HUES6 (cell line): ENCODE data around the gene TMC5.

Experiments
- H3K27ac ChIP-seq: 2 replicates; pipeline ENCODE4 v1.7.0; 2013; ENCODE audit warnings: low read depth, mild to moderate bottlenecking, low read length, inconsistent platforms
- H3K27me3 ChIP-seq: 2 replicates; pipeline ENCODE4 v1.6.1; 2013; ENCODE audit warnings: low read length; ENCODE audit not compliant: control insufficient read depth, insufficient read depth
- H3K36me3 ChIP-seq: 2 replicates; pipeline ENCODE4 v1.6.1; 2013; ENCODE audit warnings: low read length; ENCODE audit not compliant: control insufficient read depth, insufficient read depth
- H3K4me1 ChIP-seq: 2 replicates; pipeline ENCODE4 v1.6.1; 2013; ENCODE audit warnings: low read length; ENCODE audit not compliant: control insufficient read depth, insufficient read depth
- H3K4me3 ChIP-seq: 2 replicates; pipeline ENCODE4 v1.5.1; 2013; ENCODE audit warnings: low read depth, low read length
- H3K9ac ChIP-seq: one replicate; pipeline ENCODE4 v1.6.1; 2013; ENCODE audit warnings: mild to moderate bottlenecking, low read length
- H3K9me3 ChIP-seq: 2 replicates; pipeline ENCODE4 v1.6.1; 2013; ENCODE audit warnings: low read depth, low read length; ENCODE audit not compliant: control insufficient read depth, insufficient read depth

Gene TMC5

DNA sequence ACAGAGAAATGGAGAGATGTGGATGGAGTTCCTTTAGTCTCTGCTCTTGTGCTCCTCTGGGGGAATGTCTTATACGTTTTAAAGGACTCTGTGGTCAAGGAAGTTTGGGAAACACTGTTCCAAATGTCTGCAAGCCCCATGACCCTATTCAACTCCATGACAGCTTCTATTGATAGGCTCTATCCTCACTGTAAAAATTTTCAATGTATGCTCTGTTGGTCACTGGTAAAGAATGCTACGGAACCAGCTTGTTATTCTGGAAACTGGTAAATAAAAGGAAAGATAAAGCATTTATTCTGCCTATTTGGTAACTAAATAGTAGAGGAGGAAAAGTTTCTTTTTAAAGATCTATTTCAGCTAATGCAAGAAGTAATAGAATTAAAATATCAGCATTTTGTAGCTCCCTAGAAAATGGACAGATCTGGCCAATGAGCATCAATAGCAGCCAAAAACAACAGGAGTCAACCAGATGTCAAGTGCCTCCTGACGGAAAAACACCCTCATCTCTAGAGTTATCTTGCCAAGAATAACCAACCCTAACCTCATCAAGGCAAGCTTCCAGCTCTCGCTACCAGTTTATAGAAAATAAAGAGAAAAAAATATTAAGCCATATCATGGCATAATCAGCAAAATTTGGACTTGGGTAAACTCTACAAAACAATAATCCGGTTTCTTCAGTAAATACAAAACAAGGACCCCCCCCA lies 88.1 kb downstream of the TMC5 start:
- Histone ChIP-seq H3K4me3 (no peak overlapping the region), H3K36me3 (peaks cover 88% of the 10 kb centered on the region), H3K27ac (no peak overlapping the region), H3K27me3 (no peaks in the 10 kb centered on the region), H3K9ac (no peak overlapping the region), H3K4me1 (no peaks in the 10 kb centered on the region), H3K9me3 (no peaks in the 10 kb centered on the region)

DNA sequence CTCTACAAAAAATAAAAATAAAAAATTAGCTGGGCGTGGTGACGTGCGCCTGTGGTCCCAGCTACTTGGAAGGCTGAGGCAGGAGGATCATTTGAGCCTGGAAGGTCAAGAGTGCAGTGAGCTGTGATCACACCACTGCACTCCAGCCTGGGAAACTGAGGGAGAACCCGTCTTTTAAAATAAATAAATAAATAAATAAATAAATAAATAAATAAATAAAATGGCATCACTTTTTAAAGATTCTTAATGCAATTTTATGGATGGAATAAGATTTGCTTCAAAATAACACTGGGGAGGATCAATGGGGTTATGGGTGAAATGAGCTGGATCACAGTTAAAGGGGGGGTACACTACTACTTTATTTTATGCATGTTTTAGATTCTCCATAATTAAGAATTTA lies 89.3 kb downstream of the TMC5 start:
- no peaks in the 10 kb centered on the region for H3K4me1 ChIP-seq
- H3K4me3 ChIP-seq = no peak overlapping the region
- no peaks in the 10 kb centered on the region for H3K9me3 ChIP-seq
- H3K36me3 ChIP-seq = peaks cover 81% of the 10 kb centered on the region
- no peak overlapping the region for H3K9ac ChIP-seq
- H3K27me3 ChIP-seq = no peaks in the 10 kb centered on the region
- no peak overlapping the region for H3K27ac ChIP-seq

DNA sequence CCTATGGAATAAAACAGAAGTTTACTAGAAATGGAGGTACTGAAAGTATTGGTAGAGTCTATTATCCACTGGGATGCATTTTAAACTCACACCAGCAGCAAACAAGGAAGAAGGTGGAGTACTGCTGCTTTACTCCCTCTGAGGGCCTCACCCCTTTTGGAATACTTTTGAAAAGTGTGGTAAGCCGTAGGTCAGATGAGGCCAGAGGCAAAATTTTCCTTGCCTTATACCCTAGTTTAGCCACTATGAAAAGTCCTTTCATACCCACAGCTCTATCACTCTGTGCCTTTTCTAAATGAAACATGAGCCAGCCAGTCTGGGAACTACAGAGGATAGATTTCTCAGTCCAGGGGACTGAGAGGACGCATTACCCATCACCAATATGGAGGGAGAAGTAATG lies 90.2 kb downstream of the TMC5 start:
- H3K36me3 ChIP-seq = peaks cover 77% of the 10 kb centered on the region
- H3K4me1 ChIP-seq = no peaks in the 10 kb centered on the region
- no peak overlapping the region for H3K4me3 ChIP-seq
- H3K9ac ChIP-seq = no peak overlapping the region
- H3K27ac ChIP-seq = no peak overlapping the region
- no peaks in the 10 kb centered on the region for H3K9me3 ChIP-seq
- no peaks in the 10 kb centered on the region for H3K27me3 ChIP-seq

DNA sequence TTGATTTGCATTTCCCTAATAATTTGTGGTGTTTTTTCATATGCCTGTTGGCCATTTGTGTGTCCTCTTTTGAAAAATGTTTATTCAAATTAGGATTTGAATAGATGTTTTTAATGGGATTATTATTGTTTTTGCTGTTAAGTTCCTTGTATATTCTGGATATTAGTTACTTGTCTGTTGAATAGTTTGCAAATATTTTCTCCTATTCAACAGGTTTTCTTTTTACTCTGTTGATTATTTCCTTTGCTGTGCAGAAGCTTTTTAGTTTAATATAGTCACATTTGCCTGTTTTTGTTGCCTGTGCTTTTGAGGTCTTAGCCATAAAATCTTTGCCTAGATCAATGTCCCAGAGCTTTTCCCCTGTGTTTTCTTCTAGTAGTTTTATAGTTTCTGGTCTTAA lies 94.6 kb downstream of the TMC5 start:
- H3K27me3 ChIP-seq = no peaks in the 10 kb centered on the region
- no peak overlapping the region for H3K4me3 ChIP-seq
- no peak overlapping the region for H3K9ac ChIP-seq
- no peak overlapping the region for H3K27ac ChIP-seq
- peaks cover 71% of the 10 kb centered on the region for H3K36me3 ChIP-seq
- no peaks in the 10 kb centered on the region for H3K9me3 ChIP-seq
- H3K4me1 ChIP-seq = no peaks in the 10 kb centered on the region

DNA sequence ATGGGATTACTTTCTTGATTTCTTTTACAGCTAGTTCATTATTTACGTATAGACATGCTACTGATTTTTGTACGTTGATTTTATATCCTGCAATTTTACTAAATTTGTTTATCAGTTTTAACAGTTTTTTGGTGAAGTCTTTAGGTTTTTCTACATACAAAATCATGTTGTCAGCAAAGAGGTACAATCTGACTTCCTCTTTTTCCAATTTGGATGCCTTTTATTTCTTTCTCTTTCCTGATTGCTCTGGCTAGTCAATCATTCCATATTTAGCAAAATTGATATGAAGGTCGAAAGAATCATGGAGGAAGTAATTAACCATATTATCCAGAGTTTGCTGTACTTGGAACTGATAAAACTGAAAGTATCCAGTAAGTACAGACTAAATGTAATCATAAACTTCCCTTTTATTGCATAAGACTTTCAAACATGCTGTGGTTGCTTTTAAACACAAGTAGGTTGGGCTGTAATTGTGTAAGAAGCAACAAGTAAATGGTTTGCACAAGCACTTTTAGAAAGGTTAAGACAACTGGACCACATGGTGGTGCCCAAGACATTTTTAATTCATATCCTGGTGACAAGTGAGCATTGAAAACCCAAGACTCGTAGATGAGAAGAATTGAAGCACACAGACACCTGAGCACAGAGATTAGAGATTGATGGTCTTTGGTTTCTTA lies 95.8 kb downstream of the TMC5 start:
- no peak overlapping the region for H3K9ac ChIP-seq
- H3K27me3 ChIP-seq = no peaks in the 10 kb centered on the region
- no peak overlapping the region for H3K4me3 ChIP-seq
- no peak overlapping the region for H3K27ac ChIP-seq
- H3K9me3 ChIP-seq = no peaks in the 10 kb centered on the region
- peaks cover 64% of the 10 kb centered on the region for H3K36me3 ChIP-seq
- H3K4me1 ChIP-seq = no peaks in the 10 kb centered on the region

DNA sequence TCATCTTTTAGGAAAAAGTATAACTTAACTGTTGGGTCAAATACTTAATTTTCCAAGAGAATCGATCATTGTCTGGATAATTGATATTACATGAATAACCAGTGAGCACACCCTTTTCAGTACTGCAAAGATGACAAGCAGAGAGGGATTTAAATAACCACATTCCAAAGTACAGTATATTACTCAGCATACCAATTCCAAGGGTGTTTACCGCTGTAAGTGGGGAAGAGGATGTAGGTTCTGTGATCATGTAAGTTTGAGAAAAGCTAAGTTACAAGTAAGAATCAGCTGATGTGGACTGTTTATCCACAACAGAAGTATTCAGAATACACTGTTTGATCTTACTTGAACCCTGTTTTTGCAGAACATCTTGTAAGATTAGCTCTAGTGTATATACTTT lies 98.1 kb downstream of the TMC5 start:
- no peak overlapping the region for H3K27ac ChIP-seq
- H3K27me3 ChIP-seq = no peaks in the 10 kb centered on the region

DNA sequence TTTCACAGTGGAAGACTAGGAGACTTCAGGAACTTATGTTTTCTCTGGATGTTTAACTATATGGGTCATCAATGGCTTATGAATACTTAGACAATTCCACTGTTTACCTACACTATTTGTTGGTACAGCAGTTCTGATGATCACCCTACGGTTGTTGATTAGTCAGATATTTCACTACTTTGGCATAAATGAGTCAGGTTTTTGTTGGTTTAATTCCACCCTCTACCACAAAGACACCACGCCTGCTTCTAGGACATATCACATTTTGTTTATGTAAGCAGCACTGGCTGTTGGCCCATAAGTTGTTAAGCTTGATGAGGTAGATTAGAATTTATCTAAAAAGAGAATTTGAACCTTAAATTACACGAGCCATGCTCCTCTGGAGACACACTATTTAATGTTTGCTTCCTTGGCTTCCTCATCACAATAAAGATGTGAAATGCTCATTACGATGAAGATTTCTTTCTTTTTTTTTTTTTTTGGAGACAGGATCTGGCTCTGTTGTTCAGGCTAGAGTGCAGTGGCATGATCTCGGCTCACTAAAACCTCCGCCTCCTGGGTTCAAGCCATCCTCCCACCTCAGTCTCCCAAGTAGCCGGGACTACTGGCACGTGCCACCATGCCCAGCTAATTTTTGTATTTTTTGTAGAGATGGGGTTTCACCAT lies 99.9 kb downstream of the TMC5 start:
- Histone ChIP-seq H3K27ac (no peak overlapping the region), H3K4me3 (no peak overlapping the region), H3K27me3 (no peaks in the 10 kb centered on the region), H3K4me1 (peaks cover 9% of the 10 kb centered on the region), H3K36me3 (peaks cover 41% of the 10 kb centered on the region), H3K9me3 (no peaks in the 10 kb centered on the region), H3K9ac (no peak overlapping the region)

More for the DNA sequence above, 98.1 kb downstream of the TMC5 start:
- Histone ChIP-seq H3K4me1 (0 out of 2 replicates have a peak, but pooled peaks cover 2% of the 10 kb centered on the region), H3K4me3 (no peak overlapping the region), H3K36me3 (peaks cover 46% of the 10 kb centered on the region), H3K9ac (no peak overlapping the region), H3K9me3 (no peaks in the 10 kb centered on the region)

DNA sequence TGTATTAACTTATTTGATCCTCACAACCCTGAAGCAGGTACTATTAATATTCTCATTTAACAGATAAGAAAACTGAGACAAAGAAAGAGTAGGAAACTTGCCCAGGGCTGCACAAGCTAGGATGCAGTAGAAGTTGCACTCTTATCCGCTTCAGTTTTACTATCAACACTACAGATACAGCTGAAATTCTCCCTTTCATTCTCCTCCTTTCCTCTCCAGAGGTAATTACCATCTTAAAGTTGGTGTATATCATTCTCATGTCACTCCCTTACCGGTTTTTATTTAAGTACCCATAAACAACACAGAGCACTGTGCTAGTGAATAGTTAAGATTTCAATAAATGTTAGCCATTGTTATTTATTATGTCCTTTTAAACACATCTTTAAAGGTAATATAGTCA lies 100.7 kb downstream of the TMC5 start:
- Histone ChIP-seq H3K27ac (no peak overlapping the region), H3K36me3 (peaks cover 34% of the 10 kb centered on the region), H3K4me1 (peaks cover 15% of the 10 kb centered on the region), H3K9ac (no peak overlapping the region), H3K27me3 (no peaks in the 10 kb centered on the region), H3K4me3 (no peak overlapping the region), H3K9me3 (no peaks in the 10 kb centered on the region)

DNA sequence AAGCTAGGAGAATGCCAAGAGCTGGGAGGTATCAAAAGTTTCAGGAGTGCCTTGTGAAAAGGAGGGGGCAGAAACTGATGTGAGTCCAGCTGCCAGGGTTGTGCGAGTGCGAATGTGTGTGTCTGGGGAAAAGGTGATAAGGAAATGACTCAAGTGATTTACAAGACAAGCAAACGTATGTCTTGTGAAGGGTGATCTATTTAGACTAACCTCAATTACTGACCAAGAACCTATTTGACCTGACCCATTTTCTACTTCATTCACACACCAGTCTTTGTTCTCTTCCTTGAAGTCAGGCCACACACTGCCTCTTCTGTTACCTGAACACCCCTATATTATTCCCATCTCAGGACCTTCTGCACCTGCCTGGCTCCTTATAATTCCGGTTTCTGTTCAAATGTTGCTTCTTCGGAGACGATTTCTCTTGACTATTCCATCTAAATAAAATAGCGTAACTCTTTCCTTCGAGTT lies 103.2 kb downstream of the TMC5 start:
- H3K9me3 ChIP-seq = no peaks in the 10 kb centered on the region
- no peaks in the 10 kb centered on the region for H3K27me3 ChIP-seq
- H3K36me3 ChIP-seq = peaks cover 16% of the 10 kb centered on the region
- peak overlapping the region; percentile 78 for H3K9ac ChIP-seq
- no peak overlapping the region for H3K27ac ChIP-seq
- H3K4me1 ChIP-seq = peaks cover 25% of the 10 kb centered on the region
- H3K4me3 ChIP-seq = peak overlapping the region; percentile 87

DNA sequence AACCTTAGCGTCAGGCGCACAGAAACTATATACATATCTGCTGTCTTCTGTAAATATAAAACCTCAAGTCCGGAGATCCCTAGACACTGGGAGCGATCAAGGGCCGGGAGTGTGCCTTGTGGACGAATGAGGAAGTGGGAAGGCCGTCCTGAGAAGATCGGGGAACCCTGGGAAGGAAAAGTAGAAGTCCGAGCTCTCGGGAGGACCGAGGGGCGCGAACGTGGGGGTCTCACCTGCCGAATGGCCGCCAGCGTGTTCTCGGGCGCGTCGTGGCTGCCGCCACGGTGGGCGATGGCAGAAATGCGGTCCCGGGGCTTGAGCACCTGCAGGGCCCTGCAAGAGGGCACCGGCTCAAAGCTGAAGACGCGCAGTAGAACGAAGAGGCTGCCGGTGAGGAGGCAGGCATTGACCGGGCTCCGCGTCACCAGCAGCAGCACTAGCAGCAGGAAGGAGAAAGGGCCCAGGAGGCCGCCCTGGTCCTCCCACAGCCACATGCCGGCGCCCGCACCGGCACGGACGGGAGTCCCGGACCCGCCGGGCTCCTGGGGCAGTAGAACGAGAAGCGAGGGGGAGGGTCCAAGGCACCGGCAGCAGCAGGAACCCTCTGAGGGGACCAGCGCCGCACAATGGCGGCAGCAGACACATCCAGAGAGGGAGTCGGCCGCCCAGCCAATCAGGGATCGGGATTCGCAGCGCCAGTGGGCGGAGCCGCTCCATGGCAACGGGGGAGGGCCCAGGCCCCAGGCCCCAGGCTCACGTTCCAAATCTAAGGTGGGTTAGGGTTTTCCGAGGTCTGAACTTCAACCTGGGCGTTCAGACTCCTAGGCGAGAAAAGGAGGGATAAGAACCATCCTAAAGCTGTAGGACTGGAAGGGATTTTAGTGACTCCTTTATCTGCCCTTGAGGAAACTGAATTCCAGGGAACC lies 104.1 kb downstream of the TMC5 start, which contains the start of gene GDE1:
Gene GDE1, minus strand, starts transcription at position 628 of the 926 bp plus-strand sequence. Its CDS starts 134 bp downstream, at position 494.
- Histone ChIP-seq H3K4me1 (peaks cover 26% of the 10 kb centered on the region), H3K9me3 (no peaks in the 10 kb centered on the region), H3K36me3 (peaks cover 9% of the 10 kb centered on the region), H3K27me3 (no peaks in the 10 kb centered on the region), H3K4me3 (peak within 1 kb of the TSS; percentile 87), H3K27ac (peak within 1 kb of the TSS; percentile 24; the same call in 1 of the 2 replicates), H3K9ac (peak within 1 kb of the TSS; percentile 78)
